ENCODE measurements around the gene HCAR1. TPM values are rescaled to one million over a fixed set of nuclear protein-coding genes. Genes with fewer than 3 reads are reported as not detected.

HCAR1 gene
- polyA plus RNA-seq (2013, experiment 1 of 2), result not detected
- not detected for polyA plus RNA-seq (2013, experiment 2 of 2)

GRCh38 chr12:122730215-122731014 is at the start of gene HCAR1:
HCAR1 (minus strand) TSS chr12:122730844; CDS start chr12:122730339, 505 bp downstream.
- Histone ChIP-seq H2BK12ac (ENCODE audit: low read length in 2 of 2) (no peak within 1 kb of the TSS), H4K8ac (ENCODE audit: low read length) (no peak within 1 kb of the TSS), H4K91ac (ENCODE audit: low read length) (no peak within 1 kb of the TSS), H3K36me3 (ENCODE audit: control insufficient read depth in 1 of 2, insufficient read depth in 2 of 2, low read depth in 1 of 2, low read length in 2 of 2) (no peaks in the 10 kb centered on the region), H3K9me3 (ENCODE audit: control insufficient read depth, low read length) (no peaks in the 10 kb centered on the region), H3K4ac (ENCODE audit: low read depth in 1 of 2, low read length in 2 of 2) (no peak within 1 kb of the TSS), H2BK120ac (ENCODE audit: low read depth, low read length) (no peak within 1 kb of the TSS), H2BK5ac (ENCODE audit: low read depth, low read length, poor library complexity, severe bottlenecking) (no peak within 1 kb of the TSS), H3K27ac (ENCODE audit: low read length, poor library complexity, severe bottlenecking) (no peak within 1 kb of the TSS), H3K4me1 (ENCODE audit: control insufficient read depth, insufficient read depth, low read depth, low read length) (peaks cover 10% of the 10 kb centered on the region), H3K4me3 (ENCODE audit: insufficient read depth in 1 of 2, low read depth in 1 of 2, low read length in 2 of 2) (peak within 1 kb of the TSS in 1 of 2 experiments; percentile 72), H3K79me1 (replicated peaks; ENCODE audit: low read length, poor library complexity, severe bottlenecking) (no peaks in the 10 kb centered on the region), H3K18ac (ENCODE audit: low read depth in 1 of 2, low read length in 2 of 2) (no peak within 1 kb of the TSS), H3K23ac (ENCODE audit: low read length in 2 of 2) (no peak within 1 kb of the TSS), H3K27me3 (ENCODE audit: control insufficient read depth in 1 of 2, insufficient read depth in 1 of 2, low read length in 2 of 2) (no peaks in the 10 kb centered on the region), H2AK5ac (ENCODE audit: low read length, severe bottlenecking) (no peak within 1 kb of the TSS), H2BK15ac (ENCODE audit: low read depth, poor library complexity, severe bottlenecking) (no peak within 1 kb of the TSS), H3K14ac (ENCODE audit: low read length in 2 of 2) (peak within 1 kb of the TSS in 1 of 2 experiments; percentile 18), H3K4me2 (ENCODE audit: low read length, poor library complexity, severe bottlenecking) (peak within 1 kb of the TSS; percentile 49), H2AFZ (ENCODE audit: low read depth, low read length) (no peak within 1 kb of the TSS), H3K9ac (ENCODE audit: low read length) (peak within 1 kb of the TSS; percentile 73)
- WGBS, result 93% methylated on average over 32 of the region's 32 CpGs
- DNase-seq, result no peak

GRCh38 chr12:122757568-122757967 is 26.9 kb upstream of the HCAR1 start:
- no peak for DNase-seq
- no peak overlapping the region for H3K23ac ChIP-seq (ENCODE audit: low read length in 2 of 2)
- no peak overlapping the region for H3K27ac ChIP-seq (ENCODE audit: low read length, poor library complexity, severe bottlenecking)
- H3K18ac ChIP-seq (ENCODE audit: low read depth in 1 of 2, low read length in 2 of 2), result no peak overlapping the region
- H2BK15ac ChIP-seq (ENCODE audit: low read depth, poor library complexity, severe bottlenecking), result no peak overlapping the region
- H3K4ac ChIP-seq (ENCODE audit: low read depth in 1 of 2, low read length in 2 of 2), result no peak overlapping the region
- 94% methylated on average over 1 of the region's 1 CpG for WGBS
- H3K36me3 ChIP-seq (ENCODE audit: control insufficient read depth in 1 of 2, insufficient read depth in 2 of 2, low read depth in 1 of 2, low read length in 2 of 2), result peaks cover 28 to 84% of the 10 kb centered on the region in 2 experiments
- H2BK5ac ChIP-seq (ENCODE audit: low read depth, low read length, poor library complexity, severe bottlenecking), result no peak overlapping the region
- no peak overlapping the region for H2BK120ac ChIP-seq (ENCODE audit: low read depth, low read length)
- no peak overlapping the region for H3K4me3 ChIP-seq (ENCODE audit: insufficient read depth in 1 of 2, low read depth in 1 of 2, low read length in 2 of 2)
- no peak overlapping the region for H4K91ac ChIP-seq (ENCODE audit: low read length)
- no peak overlapping the region for H2AK5ac ChIP-seq (ENCODE audit: low read length, severe bottlenecking)
- no peak overlapping the region for H2BK12ac ChIP-seq (ENCODE audit: low read length in 2 of 2)
- no peak overlapping the region for H3K4me2 ChIP-seq (ENCODE audit: low read length, poor library complexity, severe bottlenecking)
- H3K27me3 ChIP-seq (ENCODE audit: control insufficient read depth in 1 of 2, insufficient read depth in 1 of 2, low read length in 2 of 2), result no peaks in the 10 kb centered on the region
- no peaks in the 10 kb centered on the region for H3K9me3 ChIP-seq (ENCODE audit: control insufficient read depth, low read length)
- H3K4me1 ChIP-seq (ENCODE audit: control insufficient read depth, insufficient read depth, low read depth, low read length), result peaks cover 5% of the 10 kb centered on the region
- H3K79me1 ChIP-seq (replicated peaks; ENCODE audit: low read length, poor library complexity, severe bottlenecking), result peaks cover 12% of the 10 kb centered on the region
- H3K9ac ChIP-seq (ENCODE audit: low read length), result no peak overlapping the region
- no peak overlapping the region for H3K14ac ChIP-seq (ENCODE audit: low read length in 2 of 2)
- H4K8ac ChIP-seq (ENCODE audit: low read length), result no peak overlapping the region
- H2AFZ ChIP-seq (ENCODE audit: low read depth, low read length), result no peak overlapping the region

GRCh38 chr12:122754790-122755189 is 24.1 kb upstream of the HCAR1 start:
- H3K27ac ChIP-seq (ENCODE audit: low read length, poor library complexity, severe bottlenecking), result no peak overlapping the region
- peaks cover 7% of the 10 kb centered on the region for H3K4me1 ChIP-seq (ENCODE audit: control insufficient read depth, insufficient read depth, low read depth, low read length)
- no peak overlapping the region for H3K4ac ChIP-seq (ENCODE audit: low read depth in 1 of 2, low read length in 2 of 2)
- H4K8ac ChIP-seq (ENCODE audit: low read length), result no peak overlapping the region
- DNase-seq, result no peak
- H2AFZ ChIP-seq (ENCODE audit: low read depth, low read length), result no peak overlapping the region
- H3K23ac ChIP-seq (ENCODE audit: low read length in 2 of 2), result no peak overlapping the region
- H3K18ac ChIP-seq (ENCODE audit: low read depth in 1 of 2, low read length in 2 of 2), result no peak overlapping the region
- no peak overlapping the region for H2BK12ac ChIP-seq (ENCODE audit: low read length in 2 of 2)
- peaks cover 20 to 58% of the 10 kb centered on the region in 2 experiments for H3K36me3 ChIP-seq (ENCODE audit: control insufficient read depth in 1 of 2, insufficient read depth in 2 of 2, low read depth in 1 of 2, low read length in 2 of 2)
- H3K4me2 ChIP-seq (ENCODE audit: low read length, poor library complexity, severe bottlenecking), result no peak overlapping the region
- no peak overlapping the region for H3K4me3 ChIP-seq (ENCODE audit: insufficient read depth in 1 of 2, low read depth in 1 of 2, low read length in 2 of 2)
- H2BK5ac ChIP-seq (ENCODE audit: low read depth, low read length, poor library complexity, severe bottlenecking), result no peak overlapping the region
- no peaks in the 10 kb centered on the region for H3K27me3 ChIP-seq (ENCODE audit: control insufficient read depth in 1 of 2, insufficient read depth in 1 of 2, low read length in 2 of 2)
- H2AK5ac ChIP-seq (ENCODE audit: low read length, severe bottlenecking), result no peak overlapping the region
- H3K9me3 ChIP-seq (ENCODE audit: control insufficient read depth, low read length), result no peaks in the 10 kb centered on the region
- 100% methylated on average over 1 of the region's 1 CpG for WGBS
- H2BK15ac ChIP-seq (ENCODE audit: low read depth, poor library complexity, severe bottlenecking), result no peak overlapping the region
- H3K9ac ChIP-seq (ENCODE audit: low read length), result peak overlapping the region; percentile 99
- no peak overlapping the region for H2BK120ac ChIP-seq (ENCODE audit: low read depth, low read length)
- no peak overlapping the region for H3K14ac ChIP-seq (ENCODE audit: low read length in 2 of 2)
- peaks cover 7% of the 10 kb centered on the region for H3K79me1 ChIP-seq (replicated peaks; ENCODE audit: low read length, poor library complexity, severe bottlenecking)
- no peak overlapping the region for H4K91ac ChIP-seq (ENCODE audit: low read length)

GRCh38 chr12:122753319-122753650 is 22.6 kb upstream of the HCAR1 start:
- no peak overlapping the region for H2BK120ac ChIP-seq (ENCODE audit: low read depth, low read length)
- H2BK15ac ChIP-seq (ENCODE audit: low read depth, poor library complexity, severe bottlenecking), result no peak overlapping the region
- H3K4me2 ChIP-seq (ENCODE audit: low read length, poor library complexity, severe bottlenecking), result peak overlapping the region; percentile 85
- peak overlapping the region; percentile 99 for H3K9ac ChIP-seq (ENCODE audit: low read length)
- WGBS, result 0% methylated on average over 4 of the region's 5 CpGs
- H3K36me3 ChIP-seq (ENCODE audit: control insufficient read depth in 1 of 2, insufficient read depth in 2 of 2, low read depth in 1 of 2, low read length in 2 of 2), result peaks cover 10 to 44% of the 10 kb centered on the region in 2 experiments
- peak overlapping the region in 1 of 2 experiments; percentile 82 for H3K14ac ChIP-seq (ENCODE audit: low read length in 2 of 2)
- peaks cover 7% of the 10 kb centered on the region for H3K79me1 ChIP-seq (replicated peaks; ENCODE audit: low read length, poor library complexity, severe bottlenecking)
- H3K4me3 ChIP-seq (ENCODE audit: insufficient read depth in 1 of 2, low read depth in 1 of 2, low read length in 2 of 2), result peak overlapping the region; percentile 74 to 100
- H3K9me3 ChIP-seq (ENCODE audit: control insufficient read depth, low read length), result no peaks in the 10 kb centered on the region
- DNase-seq, result peak; percentile 21
- peak overlapping the region; percentile 0 for H2AK5ac ChIP-seq (ENCODE audit: low read length, severe bottlenecking)
- H4K8ac ChIP-seq (ENCODE audit: low read length), result peak overlapping the region; percentile 83
- peak overlapping the region in 1 of 2 experiments; percentile 59 for H2BK12ac ChIP-seq (ENCODE audit: low read length in 2 of 2)
- peak overlapping the region; percentile 79 for H3K27ac ChIP-seq (ENCODE audit: low read length, poor library complexity, severe bottlenecking)
- H4K91ac ChIP-seq (ENCODE audit: low read length), result peak overlapping the region; percentile 5
- peak overlapping the region; percentile 36 for H2AFZ ChIP-seq (ENCODE audit: low read depth, low read length)
- H3K18ac ChIP-seq (ENCODE audit: low read depth in 1 of 2, low read length in 2 of 2), result peak overlapping the region; percentile 82 to 94
- peak overlapping the region; percentile 10 to 96 for H3K4ac ChIP-seq (ENCODE audit: low read depth in 1 of 2, low read length in 2 of 2)
- no peaks in the 10 kb centered on the region for H3K27me3 ChIP-seq (ENCODE audit: control insufficient read depth in 1 of 2, insufficient read depth in 1 of 2, low read length in 2 of 2)
- peak overlapping the region; percentile 83 for H2BK5ac ChIP-seq (ENCODE audit: low read depth, low read length, poor library complexity, severe bottlenecking)
- H3K23ac ChIP-seq (ENCODE audit: low read length in 2 of 2), result no peak overlapping the region
- H3K4me1 ChIP-seq (ENCODE audit: control insufficient read depth, insufficient read depth, low read depth, low read length), result peaks cover 7% of the 10 kb centered on the region
